ENCODE data around the gene OR5M3. TPM values are rescaled to one million over a fixed set of nuclear protein-coding genes. Genes with fewer than 3 reads are reported as not detected.

The OR5M3 gene
- polyA plus RNA-seq = not detected in 2 replicates

GRCh38 chr11:56473252-56473651, at the start of gene OR5M3:
TSS of gene OR5M3 (minus strand) at chr11:56473352. CDS start at chr11:56470497, 2,855 bp downstream.

GRCh38 chr11:56491270-56491669, 18.1 kb upstream of the OR5M3 start, which contains the start of gene OR5M8:
TSS of gene OR5M8 (minus strand) at chr11:56491370. CDS start at chr11:56491370, 0 bp downstream.

Other genes with a start within 250 kb of the OR5M3 start
- not detected in 2 replicates for gene OR5T2, start 239.1 kb downstream of the OR5M3 start, polyA plus RNA-seq
- gene OR5T3, start 221.1 kb downstream of the OR5M3 start, polyA plus RNA-seq = not detected in 2 replicates
- gene OR5T1, start 199.2 kb downstream of the OR5M3 start, polyA plus RNA-seq = not detected in 2 replicates
- gene OR8H1, start 181.1 kb downstream of the OR5M3 start, polyA plus RNA-seq = not detected in 2 replicates
- not detected in 2 replicates for gene OR8K3, start 158.2 kb downstream of the OR5M3 start, polyA plus RNA-seq
- gene OR8K1, start 127.3 kb downstream of the OR5M3 start, polyA plus RNA-seq = not detected in 2 replicates
- gene OR8J1, start 119.1 kb downstream of the OR5M3 start, polyA plus RNA-seq = not detected in 2 replicates
- gene OR8U1, start 97.7 kb downstream of the OR5M3 start, polyA plus RNA-seq = not detected in 2 replicates
- not detected in 2 replicates for gene OR5AL1, start 60.7 kb downstream of the OR5M3 start, polyA plus RNA-seq
- not detected in 2 replicates for gene OR5M8, start 18.0 kb upstream of the OR5M3 start, polyA plus RNA-seq
- not detected in 2 replicates for gene OR5M11, start 69.9 kb upstream of the OR5M3 start, polyA plus RNA-seq
- gene OR5M10, start 104.4 kb upstream of the OR5M3 start, polyA plus RNA-seq = not detected in 2 replicates
- gene OR5M1, start 141.5 kb upstream of the OR5M3 start, polyA plus RNA-seq = not detected in 2 replicates
- gene OR5AP2, start 169.1 kb upstream of the OR5M3 start, polyA plus RNA-seq = not detected in 2 replicates
- not detected in 2 replicates for gene OR5AR1, start 190.3 kb upstream of the OR5M3 start, polyA plus RNA-seq
- not detected in 2 replicates for gene OR9G1, start 225.7 kb upstream of the OR5M3 start, polyA plus RNA-seq

Data from Purkinje cell (primary cell).